Inflammatory macrophage treated with lipopolysaccharide for 1 hour (primary cell): Measurements from ENCODE around the gene MS4A5.
A peak's percentile ranks its signal among the peaks of the same experiment; 100 is the strongest.
"Not testable (repeated sequence)": the region's sequence is repeated elsewhere in the genome, so short reads cannot be mapped to it uniquely, and the experiment has no call there.

Experiments used
- DNase-seq, 2 donors: peaks; one replicate each; pipeline ENCODE4 v3.0.0-alpha.2; 2020 to 2022

Gene MS4A5, protein sequence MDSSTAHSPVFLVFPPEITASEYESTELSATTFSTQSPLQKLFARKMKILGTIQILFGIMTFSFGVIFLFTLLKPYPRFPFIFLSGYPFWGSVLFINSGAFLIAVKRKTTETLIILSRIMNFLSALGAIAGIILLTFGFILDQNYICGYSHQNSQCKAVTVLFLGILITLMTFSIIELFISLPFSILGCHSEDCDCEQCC

DNA sequence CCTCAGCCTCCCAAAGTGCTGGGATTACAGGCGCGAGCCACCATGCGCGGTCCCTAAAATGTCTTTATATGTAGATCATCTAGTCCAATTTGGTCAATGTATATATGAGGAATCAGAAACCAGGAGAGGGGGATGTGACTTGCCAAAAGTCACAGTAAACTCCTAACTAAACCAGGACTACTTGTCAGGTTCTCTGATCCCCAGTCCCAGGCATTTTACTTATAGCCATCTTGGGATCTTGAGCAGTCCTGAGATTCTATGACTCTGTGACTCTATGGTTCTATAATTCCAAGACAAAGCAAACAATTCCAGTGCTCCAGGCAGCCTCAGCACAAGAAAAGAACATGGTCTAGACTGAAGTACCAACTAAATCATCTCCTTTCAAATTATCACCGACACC is at the start of gene MS4A5:
TSS of gene MS4A5 (plus strand) at position 301 of the 400 bp plus-strand sequence. CDS start 103 bp downstream, outside the sequence.
- DNase-seq: no peak

DNA sequence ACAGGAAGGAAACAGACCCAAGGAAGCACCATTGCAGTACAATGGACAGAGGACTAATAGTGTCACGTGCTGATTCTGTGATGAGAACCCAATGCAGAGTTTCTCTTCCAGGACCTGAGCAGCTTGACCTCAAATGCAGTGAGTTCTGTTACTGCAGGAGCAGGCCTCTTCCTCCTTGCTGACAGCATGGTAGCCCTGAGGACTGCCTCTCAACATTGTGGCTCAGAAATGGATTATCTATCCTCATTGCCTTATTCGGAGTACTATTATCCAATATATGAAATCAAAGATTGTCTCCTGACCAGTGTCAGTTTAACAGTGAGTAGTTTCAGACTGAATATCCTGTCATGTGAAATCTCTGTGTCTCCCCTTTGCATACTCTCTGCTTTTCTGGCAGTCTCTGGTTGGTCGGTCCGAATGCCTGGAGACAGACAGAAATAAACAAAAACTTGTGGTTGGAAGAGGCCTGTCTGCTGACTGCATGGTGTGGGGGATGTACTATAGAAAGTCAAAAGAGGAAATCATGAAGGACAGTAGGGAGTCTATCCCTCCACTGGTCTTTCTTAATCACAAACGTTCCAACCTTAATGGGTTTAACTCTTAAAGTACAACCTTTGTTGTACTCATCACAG is 40.0 kb upstream of the MS4A5 start:
- peak; percentile 63 to 87 for DNase-seq

- DNase-seq: peak in 1 of 2 donors; percentile 31
These were observed 39.0 kb upstream of the MS4A5 start for GRCh38 chr11:60390419-60390818.

- DNase-seq: peak; percentile 42 to 43
These were observed 37.0 kb upstream of the MS4A5 start for GRCh38 chr11:60392361-60392760.

GRCh38 chr11:60393016-60393415 is 36.4 kb upstream of the MS4A5 start:
- no peak for DNase-seq

DNA sequence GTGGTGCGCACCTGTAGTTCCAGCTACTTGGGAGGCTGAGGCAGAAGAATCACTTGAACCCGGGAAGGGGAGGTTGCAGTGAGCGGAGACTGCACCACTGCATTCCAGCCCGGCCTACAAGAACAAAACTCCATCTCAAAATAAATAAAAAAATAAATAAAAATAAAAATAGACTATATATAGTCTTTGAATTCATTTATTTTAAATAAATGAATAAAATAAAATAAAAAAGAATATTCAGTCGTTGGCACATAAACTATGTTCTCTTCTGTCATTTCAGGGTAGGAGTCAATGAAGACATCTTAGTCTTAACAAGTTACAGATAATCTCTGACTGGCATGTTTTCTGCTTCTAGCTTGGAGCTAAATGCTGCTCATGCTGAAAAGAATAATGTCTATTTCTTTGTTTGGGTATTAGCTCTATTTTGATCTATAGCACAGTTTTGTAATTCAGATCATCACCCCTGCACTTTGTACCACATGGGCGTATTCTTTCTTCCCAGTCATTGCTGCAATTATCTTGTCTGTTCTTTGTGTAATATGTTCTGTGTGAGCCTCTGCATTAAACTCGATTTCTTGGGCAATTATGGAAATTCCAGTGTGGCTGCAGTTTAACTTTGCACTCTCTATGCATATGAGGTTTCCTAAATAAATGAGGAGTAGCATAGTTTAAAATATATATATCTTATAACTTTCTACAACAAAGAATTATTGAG is 34.5 kb upstream of the MS4A5 start:
- peak; percentile 96 to 99 for DNase-seq

GRCh38 chr11:60396382-60396781 is 33.0 kb upstream of the MS4A5 start, which contains the start of gene MS4A14:
MS4A14 (plus strand) TSS chr11:60396459; CDS start chr11:60396579, 120 bp downstream.
- DNase-seq: peak; percentile 55 to 65

DNA sequence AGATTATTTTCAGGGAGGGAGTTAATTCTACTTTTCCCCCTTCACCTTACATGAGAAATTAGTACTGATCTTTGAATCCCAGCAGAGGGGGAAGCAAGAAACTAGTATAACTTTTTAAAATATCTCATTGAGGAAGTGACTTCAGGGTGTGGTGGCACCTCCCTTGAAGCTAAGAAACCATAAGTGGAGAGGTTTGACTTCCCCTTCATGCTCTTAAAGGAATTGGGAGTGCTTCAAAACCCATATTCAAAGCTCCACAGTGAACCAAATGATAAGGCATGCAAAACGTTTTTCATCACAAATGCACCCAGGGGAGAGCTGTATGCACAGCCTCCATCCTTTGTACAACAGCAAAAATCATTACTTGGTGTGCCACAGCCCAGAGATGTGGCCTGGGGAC is 32.6 kb upstream of the MS4A5 start:
- DNase-seq: peak; percentile 73 to 74

DNA sequence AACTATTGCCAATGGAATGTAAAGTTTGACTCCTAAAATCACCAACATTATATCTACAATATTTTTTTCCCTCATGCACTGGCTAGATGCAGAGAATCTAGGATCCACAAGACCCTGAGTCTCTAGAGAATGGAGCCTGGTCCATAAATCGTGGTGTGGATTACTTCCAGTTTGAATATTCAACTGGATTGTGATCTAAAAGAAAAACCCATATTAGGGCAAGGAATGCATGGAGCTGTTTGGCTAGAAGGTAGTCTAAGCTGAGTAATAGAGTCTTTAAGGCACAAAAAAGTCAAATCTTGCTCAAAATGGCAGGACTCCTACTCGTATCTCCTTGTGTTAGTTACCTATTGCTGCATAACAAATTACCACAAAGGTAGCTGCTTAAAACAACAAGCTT is 9.4 kb upstream of the MS4A5 start:
- no peak for DNase-seq

DNA sequence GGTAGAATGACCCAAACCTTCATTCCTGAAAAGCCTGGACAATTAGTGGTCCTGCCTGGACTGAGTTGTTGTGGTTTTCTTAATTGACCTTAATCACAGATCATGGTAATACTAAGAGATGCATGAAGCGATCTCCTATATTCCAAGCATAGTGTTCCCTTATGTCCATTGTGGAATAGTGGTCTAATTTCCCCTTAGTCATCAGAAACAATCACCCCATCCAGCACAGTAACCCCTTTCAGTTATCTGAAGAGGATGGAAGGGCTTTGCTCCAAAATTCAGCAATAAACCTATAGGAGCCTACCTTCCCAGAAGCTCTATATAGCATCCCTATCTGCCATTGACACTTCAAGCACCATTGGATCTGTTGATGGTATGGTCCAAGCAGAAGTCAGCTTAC is 6.8 kb upstream of the MS4A5 start:
- DNase-seq: no peak

- no peak for DNase-seq
These were observed 855 bp upstream of the MS4A5 start for GRCh38 chr11:60428517-60428916.

- DNase-seq: no peak
These were observed 1.9 kb downstream of the MS4A5 start for GRCh38 chr11:60431251-60431650.

- DNase-seq: no peak
These were observed 4.0 kb downstream of the MS4A5 start for GRCh38 chr11:60433401-60433800.

- no peak for DNase-seq
These were observed 17.7 kb downstream of the MS4A5 start for GRCh38 chr11:60447070-60447469.

DNA sequence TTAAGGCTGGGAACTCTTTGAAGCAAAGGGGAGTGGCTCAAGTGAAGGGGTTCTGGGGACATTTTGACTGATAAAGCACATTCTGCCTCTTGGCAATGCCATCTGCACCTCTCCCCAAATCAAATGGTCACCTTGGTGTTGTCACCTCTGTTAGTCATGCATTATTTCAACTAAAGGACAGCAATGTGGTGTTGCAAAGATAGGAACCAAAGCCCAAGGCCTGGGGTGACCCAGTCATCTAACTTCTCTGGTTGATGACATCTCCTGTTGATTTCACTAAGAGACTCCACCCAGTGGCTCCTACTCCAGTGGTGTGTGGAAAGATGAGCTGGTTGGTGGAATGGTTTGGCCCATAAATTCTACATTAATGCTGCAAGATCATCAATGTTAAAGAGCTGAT is 18.5 kb downstream of the MS4A5 start:
- peak; percentile 31 to 59 for DNase-seq

DNA sequence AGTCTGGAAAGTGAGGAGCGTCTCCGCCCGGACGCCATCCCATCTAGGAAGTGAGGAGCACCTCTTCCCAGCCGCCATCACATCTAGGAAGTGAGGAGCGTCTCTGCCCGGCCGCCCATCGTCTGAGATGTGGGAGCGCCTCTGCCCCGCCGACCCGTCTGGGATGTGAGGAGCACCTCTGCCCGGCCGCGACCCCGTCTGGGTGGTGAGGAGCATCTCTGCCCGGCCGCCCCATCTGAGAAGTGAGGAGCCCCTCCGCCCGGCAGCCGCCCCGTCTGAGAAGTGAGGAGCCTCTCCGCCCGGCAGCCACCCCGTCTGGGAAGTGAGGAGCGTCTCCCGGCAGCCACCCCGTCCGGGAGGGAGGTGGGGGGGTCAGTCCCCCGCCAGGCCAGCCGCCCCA is 21.8 kb downstream of the MS4A5 start:
- not testable (repeated sequence) for DNase-seq

DNA sequence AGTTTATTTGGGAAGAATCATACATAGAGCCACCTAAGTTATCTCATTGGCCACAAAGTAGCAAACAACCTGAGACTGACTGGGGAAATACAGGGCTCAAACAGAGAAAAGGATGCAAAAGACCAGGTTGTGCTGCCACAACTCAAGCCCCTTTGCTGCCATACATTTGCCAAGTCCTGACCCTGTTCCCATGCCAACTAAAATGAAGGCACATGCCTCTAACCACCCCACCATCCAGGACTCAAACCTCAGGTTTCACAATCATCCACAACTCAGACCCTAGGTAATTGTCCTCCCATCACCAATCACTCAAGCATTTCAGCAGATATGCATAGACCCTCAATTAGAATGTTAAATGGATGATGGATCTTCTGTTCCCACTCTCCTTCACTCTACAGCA is 24.8 kb downstream of the MS4A5 start:
- no peak for DNase-seq

DNA sequence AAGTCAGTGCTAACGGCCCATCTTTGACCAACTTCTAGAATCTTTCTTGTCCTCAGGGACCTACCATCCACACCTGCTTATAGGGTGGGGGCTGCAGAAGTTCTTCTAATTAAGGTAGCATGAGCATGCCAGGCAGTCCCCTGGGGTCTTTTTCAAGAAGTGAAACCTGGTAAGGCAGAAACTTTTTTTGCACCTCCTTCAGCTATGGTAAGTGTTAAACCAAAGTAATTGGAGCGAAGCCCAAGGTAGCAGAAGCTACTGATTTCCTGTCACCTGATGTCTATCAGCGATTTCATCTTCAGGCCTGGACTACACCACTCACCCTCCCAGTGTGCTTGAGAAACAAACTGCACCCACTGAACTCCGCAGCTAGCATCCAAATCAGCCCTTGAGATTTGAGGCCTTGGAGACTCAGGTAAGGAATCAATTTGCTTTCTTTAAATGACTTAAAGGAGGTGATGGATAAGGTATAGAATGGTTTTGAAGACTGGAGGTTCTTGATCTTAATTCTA is 26.2 kb downstream of the MS4A5 start, which contains the start of gene MS4A1:
TSS of gene MS4A1 (plus strand) at position 317 of the 512 bp plus-strand sequence. CDS start 6,528 bp downstream, outside the sequence.
- DNase-seq: no peak

GRCh38 chr11:60457576-60457975 is 28.2 kb downstream of the MS4A5 start:
- DNase-seq: no peak

DNA sequence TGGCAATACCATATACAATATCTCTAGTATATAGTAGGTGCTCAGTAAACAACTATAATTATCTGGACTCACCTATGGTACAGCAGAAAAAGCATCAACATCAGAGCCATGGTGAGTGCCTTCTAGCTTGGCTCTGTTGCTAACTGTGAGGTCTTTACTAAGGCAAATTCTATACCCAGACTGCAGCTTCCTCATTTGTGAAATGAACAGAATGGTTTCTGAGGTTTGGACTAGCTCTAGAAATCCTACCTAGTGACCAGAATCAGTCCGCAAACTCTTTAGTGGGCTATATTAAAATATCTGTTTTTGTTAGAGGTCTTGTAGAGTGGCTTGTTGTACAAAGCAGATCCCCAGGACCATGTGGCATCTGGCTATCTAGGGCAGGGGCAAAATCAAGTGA is 30.0 kb downstream of the MS4A5 start:
- DNase-seq: no peak

- no peak for DNase-seq
These were observed 39.5 kb downstream of the MS4A5 start for GRCh38 chr11:60468829-60469228.

- no peak for DNase-seq
These were observed 40.4 kb downstream of the MS4A5 start for GRCh38 chr11:60469723-60470122.

DNA sequence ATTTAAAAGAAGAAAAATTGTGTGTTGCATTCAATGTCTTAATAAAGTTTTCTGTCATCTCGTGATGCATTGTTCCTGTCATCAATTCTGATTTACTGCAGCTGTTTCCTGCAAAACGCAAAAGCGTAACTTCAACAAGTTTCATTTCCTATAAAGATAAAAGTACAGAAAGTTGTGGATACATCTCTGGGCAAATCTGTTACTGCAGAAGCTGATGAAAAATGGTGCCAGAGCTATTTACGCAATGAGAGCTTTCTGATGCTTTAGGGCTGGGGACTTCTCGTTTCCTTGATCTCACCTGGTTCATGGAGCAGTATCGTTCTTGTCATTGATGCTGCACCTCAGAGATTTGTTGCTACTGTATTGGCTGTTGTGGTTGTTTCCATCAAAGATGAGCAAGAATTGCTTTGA is 47.7 kb downstream of the MS4A5 start:
- no peak for DNase-seq

- peak; percentile 18 to 55 for DNase-seq
These were observed 53.0 kb downstream of the MS4A5 start for GRCh38 chr11:60482361-60482760.
